TTC549 (cell line): ENCODE measurements around the gene ITGB8.

Source experiments
- FAIRE-seq: peaks from 2 replicates; lab custom pipeline; 2012; peaks lifted over from hg19 to GRCh38; lab: Jason Lieb, UNC

ITGB8 gene

DNA sequence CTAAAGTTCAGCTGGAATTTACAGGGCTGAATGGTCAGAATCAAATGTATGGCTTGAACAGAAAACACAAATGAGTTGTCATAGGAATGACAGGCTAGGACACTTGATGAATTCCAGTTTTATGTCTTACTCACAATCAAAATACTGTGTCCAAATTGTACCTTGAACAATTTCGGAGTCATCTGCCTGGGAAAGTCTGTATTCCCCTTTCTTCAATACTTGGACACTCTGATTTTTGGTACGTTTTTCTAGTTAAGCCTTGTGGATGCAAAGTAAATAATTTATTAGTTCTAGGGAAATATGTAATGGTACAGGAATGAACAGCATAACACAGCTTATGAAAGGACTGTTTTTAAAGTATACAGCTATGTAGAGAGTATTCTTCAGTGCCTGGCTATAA is 100.4 kb downstream of the ITGB8 start:
- FAIRE-seq, result no peak

DNA sequence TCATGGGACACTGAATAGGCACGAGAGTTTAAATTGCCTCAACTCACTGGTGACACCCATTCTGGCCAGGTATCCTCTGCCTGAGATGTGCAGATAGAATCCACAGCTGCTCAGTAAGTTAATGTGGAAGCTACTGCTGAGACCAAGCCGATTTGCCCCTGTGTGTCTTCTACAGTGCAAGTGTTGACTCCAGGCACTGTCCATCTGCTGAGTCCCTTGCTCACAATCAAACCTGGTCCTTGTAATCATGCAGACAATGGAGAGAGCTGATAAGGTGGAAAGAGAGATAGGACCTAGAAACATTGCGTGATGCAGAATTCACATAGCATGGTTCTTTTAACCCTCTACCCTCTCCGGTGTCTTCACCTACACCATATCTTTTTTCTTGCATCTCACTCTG is 101.4 kb downstream of the ITGB8 start:
- FAIRE-seq, result no peak

DNA sequence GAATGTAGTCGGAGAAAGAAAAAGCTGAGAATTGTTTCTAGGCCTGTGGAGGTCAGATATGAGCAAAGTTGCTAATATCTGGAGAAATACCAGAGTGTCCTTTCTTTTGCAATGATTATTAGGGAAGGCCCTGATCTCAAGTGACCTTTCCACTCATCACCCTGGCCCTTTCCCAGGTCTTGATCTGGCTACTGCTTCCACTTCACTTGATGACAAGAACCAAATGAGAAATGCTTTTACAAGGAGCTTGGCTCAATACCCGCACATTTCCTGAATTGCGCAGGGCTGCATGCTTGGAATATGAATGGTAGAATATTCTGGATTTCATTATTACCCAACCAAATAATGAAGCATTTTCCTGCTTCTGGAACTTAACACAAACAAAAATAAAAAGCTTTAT is 104.6 kb downstream of the ITGB8 start:
- FAIRE-seq, result no peak

DNA sequence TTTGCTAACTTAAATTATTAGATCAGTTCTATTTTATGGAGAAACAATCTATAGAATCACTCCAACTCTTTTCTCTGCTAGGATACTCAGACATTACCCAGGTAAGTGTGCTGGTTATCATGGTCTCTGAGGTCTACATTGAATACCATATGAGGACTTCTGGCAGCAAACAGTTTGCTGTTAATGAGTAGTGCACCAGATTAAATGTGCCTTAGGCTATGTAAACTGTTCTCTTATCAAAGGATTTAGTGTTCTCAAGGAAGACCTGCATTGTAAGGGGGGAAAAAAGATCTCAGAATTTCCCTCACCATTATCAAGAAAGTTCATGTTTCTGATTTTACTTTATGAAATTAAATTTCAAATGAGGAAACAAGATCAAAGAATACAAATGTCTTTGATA is 107.5 kb downstream of the ITGB8 start:
- no peak for FAIRE-seq

DNA sequence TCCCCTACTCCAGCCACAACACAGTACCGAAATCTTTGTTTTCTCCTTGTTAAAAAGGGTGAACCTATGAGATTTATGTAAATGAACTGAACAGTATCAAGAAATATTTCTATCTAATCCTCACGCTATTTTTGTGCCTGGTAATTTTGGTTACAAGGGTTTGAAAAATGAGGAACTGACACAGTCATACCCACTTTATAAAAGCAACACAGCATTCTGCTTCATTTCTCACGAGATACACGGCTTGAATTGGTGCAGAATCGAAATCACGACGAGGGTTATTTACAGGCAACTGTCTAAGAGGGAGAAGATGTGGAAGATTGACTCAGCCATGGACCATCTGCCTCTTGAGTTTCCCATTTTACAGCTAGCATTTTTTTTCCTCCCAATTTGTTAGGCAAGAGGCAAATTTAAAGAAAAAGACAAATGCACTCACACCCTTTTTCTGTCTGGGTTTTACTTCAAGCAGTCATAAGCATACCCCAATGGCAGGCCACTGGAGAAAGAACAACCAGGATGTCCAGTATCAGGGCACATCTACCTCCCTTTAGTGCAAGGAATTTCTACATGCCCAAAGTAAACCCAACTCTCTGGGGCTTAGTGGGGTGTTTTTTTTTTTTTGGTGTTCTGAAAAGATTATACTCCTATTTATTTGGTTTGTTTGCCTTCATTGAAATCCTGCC is 108.1 kb downstream of the ITGB8 start:
- no peak for FAIRE-seq

DNA sequence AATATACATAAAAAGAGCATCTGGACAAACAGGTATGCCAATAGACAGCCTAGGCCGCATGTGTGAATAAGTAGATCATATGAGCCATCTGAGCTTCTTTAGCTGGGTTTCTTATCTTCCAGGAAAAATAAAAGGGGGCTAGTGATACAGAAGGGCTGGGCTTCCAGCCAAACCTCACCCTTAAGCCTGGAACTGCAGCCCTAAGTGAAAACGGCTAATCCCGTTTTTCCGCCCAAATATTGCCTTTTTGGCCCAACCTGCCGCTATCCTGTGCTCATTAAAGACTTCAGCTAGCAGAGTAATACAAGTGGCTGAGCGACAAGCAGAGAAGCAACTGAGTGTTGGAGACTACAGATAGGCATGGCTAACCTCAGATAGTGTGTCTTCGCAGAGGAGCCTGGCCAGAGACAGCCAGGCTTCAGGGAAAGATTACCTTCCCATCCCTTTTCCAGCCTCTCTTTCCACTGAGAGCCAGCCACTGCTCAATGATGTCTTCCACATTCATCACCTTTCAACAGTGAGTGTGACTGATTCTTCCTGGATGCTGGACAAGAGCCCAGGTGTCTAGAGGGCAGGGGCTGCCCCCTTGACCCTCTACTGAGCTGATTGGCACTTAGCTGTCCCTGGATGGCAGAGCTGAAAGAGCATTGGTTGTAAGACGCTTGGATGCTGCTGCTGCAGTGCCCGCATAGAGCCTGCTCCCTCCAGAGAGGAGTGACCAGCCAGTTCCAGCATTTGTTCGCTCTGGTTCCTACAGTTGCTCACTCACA is 108.9 kb downstream of the ITGB8 start:
- no peak for FAIRE-seq

DNA sequence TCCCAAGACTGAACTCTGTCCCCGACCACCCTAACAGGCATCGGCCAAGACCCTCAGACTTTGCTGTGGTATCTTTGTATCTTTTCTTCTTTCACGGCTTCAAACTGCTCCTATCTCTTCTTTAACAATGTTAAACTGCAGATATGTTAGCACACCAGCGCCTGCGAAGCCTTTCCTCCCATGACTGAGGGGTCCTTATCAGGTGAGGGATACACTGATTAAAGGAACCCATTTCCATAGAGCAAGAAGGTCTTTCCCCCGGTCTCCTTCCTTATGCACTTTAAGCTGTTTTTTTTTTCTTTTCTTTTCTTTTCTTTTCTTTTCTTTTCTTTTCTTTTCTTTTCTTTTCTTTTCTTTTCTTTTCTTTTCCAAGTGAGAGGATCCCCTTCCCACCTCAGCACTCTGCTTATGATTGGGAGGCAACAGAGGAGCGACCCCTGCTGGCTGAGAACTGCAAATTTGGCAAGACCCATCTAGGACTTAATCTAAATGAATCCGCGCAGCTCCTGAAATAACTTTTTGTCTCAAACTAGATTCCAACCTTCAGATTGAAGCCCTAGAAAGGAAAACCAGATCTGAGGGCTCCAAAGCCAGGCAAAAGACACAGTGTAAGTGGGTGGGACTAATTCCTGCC is 109.9 kb downstream of the ITGB8 start:
- FAIRE-seq, result no peak

DNA sequence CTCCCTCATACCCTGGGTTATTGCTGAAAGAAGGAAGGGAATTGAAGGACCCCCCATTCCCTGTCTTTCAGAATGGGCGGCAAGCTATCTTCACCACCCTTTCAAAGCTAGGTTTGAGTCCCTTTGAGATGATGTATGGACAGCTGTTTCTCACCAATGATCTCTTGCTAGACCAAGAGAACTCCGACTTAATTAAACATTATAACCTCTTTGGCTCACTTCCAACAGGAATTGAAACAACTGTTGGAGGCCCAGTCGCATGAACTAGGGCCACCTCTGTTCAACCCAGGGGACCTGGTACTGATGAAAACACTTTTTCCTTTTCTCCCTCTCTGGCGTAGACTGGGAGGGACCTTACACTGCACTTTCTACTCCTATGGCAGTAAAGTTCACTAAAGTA is 110.6 kb downstream of the ITGB8 start:
- no peak for FAIRE-seq

DNA sequence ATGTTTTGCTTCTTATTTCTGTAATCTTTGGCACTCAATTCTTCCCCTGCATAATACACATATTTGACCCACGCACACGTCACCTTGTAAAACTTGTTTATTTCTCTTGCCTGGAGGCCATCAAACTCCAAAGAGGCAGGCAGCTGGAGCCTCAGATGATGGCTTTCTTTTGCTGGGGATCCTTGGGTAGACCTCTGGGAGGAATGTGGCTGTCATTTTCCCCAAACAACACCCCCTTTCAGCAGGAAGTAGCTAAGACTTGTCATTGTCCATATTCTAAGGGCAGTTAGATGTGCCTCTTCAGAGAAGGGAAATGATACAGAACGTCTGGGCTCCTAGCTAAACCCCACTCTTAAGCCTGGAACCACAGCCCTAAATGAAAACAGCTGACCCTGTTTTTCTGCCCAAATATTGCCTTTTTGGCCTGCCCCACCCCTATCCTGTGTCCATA is 111.3 kb downstream of the ITGB8 start:
- FAIRE-seq, result no peak

DNA sequence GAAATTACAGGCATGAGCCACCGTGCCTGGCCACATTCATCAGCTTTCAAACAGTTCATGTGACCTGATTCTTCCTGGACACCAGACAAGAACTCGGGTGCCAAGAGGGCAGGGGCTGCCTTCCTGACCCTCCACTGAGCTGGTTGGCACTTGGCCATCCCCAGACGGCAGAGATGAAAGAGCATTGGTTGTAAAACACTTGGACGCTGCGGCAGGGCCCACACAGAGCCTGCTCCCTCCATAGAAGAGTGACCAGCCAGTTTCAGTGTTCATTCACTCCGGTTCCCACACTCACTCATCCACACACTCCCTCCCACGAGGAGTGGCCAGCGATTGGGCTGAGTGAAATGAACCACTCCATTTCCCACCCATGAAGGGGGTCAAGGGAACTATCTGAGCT is 112.3 kb downstream of the ITGB8 start:
- FAIRE-seq, result no peak

DNA sequence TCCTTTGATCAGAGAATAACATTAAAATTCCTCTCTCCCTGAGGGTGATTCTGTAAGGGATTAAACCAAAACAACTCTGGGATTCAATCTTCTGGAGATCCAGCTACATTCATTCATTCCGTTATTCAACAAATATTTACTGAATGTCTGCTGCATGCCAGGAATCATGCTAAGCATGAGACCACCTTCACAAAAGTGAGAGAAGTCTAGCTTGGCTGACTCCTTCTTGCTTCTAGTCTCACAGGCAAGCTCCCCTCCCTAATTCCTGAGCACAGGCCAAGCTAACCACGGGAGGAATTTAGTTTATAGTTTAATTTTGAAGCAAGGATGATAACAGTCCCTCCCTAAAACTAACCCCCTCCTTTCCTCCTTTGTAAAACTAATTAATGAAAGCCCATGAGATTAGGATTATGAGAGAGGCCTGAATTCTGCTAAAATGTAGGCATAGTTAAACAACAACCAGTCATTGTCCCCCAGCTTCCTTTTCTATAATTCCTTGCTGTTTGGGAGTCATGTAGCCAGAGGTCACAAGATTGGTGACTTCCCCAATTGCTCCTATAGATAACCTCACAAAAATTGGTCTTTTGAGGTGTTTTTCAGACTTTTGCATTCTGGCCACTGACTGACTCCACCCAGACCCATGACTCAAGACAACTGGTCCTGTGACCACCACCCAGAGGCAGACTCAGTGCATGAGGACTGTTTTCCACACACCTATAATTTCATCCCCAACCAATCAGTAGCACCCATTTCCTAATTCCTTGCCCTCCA is 113.5 kb downstream of the ITGB8 start:
- FAIRE-seq, result no peak

DNA sequence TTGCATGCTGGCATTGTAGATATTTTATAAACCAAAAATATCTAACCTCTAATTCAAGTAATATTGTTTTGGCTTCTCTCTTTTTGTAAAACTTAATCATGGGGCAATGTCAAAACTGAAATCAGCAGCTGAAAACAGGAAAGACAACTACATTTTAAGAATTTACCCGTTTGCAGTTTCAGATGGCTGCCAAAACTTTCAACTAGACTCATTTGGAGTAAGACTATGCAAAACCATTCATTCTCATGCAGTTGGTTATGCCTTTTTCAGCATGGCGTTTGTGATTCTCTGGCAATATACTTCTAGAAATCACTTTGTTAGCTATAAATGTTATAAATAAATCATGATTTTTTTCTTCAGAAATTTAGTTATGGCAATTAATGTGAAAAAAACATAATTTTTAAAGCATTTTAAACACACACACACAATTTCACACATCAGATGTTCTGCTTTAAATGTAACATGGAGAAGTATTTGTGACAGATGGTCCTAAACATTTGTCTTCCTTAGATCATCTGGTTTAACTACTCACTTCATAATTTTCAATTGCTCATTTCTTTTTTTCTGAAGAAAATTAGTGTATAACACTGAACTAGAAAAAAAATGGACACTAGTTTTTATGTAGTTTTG is 116.4 kb downstream of the ITGB8 start:
- FAIRE-seq, result no peak

DNA sequence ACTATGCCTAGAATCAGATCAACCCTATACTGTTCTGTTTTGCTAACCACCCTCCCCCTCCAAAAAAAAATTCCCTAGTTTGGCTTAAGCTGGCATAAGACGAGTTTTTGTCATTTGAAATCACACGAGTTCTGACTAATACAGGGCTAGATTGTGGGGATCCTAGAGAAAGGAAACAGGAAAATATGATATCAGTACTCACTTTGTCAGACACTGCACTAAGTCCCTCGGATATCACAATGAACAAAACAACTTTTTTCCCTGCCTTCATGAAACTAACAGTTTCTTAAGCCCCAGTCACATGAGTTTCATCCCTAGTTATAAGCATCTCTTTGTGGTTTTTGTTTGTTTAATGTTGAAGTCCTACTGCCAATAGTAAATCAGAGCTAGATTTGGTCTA is 118.5 kb downstream of the ITGB8 start:
- FAIRE-seq, result no peak

DNA sequence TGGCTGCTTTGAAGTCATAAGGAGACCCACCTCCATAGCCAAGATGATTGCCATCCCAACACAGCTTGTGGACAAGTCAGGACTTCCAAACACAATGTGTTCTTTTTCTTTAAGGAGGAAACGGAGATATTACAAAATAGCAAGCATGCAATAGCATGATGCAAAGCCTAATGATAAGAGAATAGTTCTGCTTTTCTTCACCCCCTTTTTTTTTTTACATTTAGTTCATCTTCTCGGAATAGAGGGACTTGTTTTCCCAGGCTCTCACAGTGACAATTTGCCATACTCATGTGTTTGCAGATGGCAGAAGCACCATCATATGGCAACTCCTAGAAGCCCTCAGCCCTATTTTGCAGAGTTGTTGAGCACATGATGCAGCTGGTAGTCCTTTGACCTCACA is 119.8 kb downstream of the ITGB8 start:
- no peak for FAIRE-seq

DNA sequence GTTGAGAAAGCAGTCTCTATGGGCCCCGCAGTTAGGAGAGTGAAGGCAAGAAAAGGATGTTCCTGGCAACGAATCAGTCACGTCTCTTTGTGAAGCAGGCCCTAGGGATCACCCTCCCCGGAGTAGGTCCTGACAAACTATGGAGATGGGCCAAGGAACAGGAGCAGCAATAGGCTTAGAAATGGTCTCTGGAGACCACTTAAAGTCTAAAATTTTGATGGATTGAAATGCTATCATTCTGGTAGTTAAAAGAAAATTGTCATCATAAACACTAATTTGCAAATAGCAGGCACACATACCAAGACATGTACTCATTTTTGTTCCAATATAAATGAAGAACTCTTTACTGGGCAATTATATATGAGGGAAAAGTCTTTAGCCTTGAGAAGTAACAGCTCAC is 123.5 kb downstream of the ITGB8 start:
- FAIRE-seq, result no peak

DNA sequence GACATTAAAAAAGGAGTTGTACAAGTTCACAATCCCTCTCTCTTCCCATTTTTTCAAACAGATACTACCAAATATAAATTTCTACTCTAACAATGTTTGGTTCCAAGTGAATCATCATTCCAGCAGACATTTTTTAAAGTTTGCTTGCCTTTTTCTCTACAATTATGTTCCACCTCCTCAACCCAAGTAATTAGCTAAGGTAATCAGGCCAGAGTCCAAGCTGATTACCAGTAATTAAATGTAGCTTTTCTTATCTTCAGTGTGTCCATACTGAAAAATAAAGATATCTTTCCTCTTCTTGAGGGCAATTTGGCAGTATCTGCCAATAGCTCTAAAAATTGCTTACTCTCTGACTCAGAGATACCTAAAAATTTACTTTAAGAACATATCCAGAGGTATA is 126.0 kb downstream of the ITGB8 start:
- FAIRE-seq, result no peak

DNA sequence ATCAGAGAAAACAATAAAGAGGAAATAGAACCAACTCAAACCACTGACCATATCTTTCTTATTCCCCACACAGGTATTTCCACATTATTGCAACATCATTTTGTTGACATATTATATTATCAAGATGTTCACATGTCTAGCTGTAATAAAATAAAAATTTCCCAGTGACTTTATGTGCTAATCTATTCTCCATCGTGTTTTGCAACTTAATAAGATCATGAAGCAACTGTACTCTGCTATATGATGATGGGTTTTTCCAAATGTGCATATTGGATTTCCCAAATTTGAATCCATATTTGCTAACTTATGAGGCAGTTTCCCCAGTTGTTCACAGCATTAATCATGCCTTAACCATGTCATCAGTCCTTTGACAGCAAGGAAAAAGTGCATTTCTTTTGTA is 127.8 kb downstream of the ITGB8 start:
- FAIRE-seq, result no peak

DNA sequence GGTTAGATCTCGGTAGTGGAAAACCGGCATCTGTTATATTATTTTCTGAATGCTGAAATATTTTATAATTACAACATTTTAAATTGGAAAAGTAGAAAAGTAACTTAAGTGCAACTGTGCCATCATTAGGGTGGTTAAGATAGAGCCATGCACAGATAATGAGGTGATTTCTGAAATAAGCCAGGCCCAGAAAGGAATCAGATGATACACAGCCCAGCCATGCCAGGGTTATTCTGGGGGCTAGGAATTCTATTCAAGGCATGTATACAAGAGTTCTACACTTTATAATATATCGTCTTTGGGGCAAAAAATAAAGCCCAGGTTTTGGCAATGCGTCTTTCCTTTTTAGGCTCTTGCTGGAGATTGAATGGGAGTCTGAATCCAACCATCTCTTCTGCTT is 128.7 kb downstream of the ITGB8 start:
- FAIRE-seq, result no peak

DNA sequence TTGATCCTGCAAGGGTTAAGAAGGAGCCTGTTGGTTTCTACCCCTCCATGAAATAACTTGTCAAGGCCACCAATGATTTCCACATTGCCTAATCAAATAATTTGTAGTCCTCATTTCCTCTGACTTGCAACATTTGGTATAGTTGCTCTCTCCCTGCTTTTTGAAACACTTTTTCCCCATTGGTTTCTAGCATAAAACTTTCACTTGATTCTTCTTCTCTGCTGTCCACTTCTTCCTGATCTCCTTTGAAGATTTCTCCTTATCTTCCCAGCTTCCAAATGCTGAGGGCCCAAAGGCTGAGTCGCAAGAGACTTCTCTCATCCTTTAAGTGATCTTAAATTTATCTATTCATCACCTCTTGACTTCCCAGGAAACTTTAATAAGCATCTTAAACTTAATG is 134.2 kb downstream of the ITGB8 start:
- no peak for FAIRE-seq
